WTC11 (cell line): ENCODE measurements around the gene MSANTD2. TPM values are rescaled to one million over a fixed set of nuclear protein-coding genes. Genes with fewer than 3 reads are reported as not detected.
A peak's percentile ranks its signal among the peaks of the same experiment; 100 is the strongest.

Experiments used
- ATAC-seq: fragments of 200-7000 bp; cut with Tn5 transposase; 2 replicates; pipeline ENCODE4 v1.10.0; 2021; ENCODE audit warnings: mild to moderate bottlenecking, moderate library complexity
- CTCF ChIA-PET: fragments of 300-600 bp; sonication (Branson Sonifier 250); formaldehyde crosslinking; loops from one replicate; lab custom pipeline; 2021; ENCODE audit warnings: antibody characterized with exemption; lab: Charles Lee
- POLR2A ChIA-PET: fragments of 350-600 bp; sonication (Branson Sonifier 250); formaldehyde crosslinking; loops from one replicate; lab custom pipeline; 2021; ENCODE audit warnings: antibody characterized with exemption; lab: Charles Lee
- DNase-seq: peaks from one replicate; pipeline ENCODE4 v3.0.0; 2021; ENCODE audit warnings: low spot score
- H3K27ac Mint-ChIP-seq: 2 replicates; pipeline ENCODE4 v1.8.0; 2021; ENCODE audit warnings: mixed read lengths
- H3K27me3 Mint-ChIP-seq: 2 replicates; pipeline ENCODE4 v1.8.0; 2021; ENCODE audit warnings: low read depth, mild to moderate bottlenecking, moderate library complexity, mixed read lengths
- H3K36me3 Mint-ChIP-seq: 2 replicates; pipeline ENCODE4 v1.8.0; 2021; ENCODE audit warnings: mixed read lengths
- H3K4me1 Mint-ChIP-seq: 2 replicates; pipeline ENCODE4 v1.8.0; 2022; ENCODE audit warnings: mixed read lengths
- H3K4me3 Mint-ChIP-seq: 2 replicates; pipeline ENCODE4 v1.8.0; 2021; ENCODE audit warnings: mild to moderate bottlenecking, moderate library complexity, mixed read lengths
- H3K9me3 Mint-ChIP-seq: 2 replicates; pipeline ENCODE4 v1.8.0; 2021; ENCODE audit warnings: mixed read lengths
- ATF1 ChIP-seq: sonication (generic); formaldehyde crosslinking; IDR thresholded peaks from 2 replicates; pipeline ENCODE4 v1.8.1; 2023; ENCODE audit warnings: mild to moderate bottlenecking, moderate library complexity, missing genetic modification reagents
- CREB1 ChIP-seq: sonication (generic); formaldehyde crosslinking; IDR thresholded peaks from 2 replicates; pipeline ENCODE4 v1.8.0; 2023; ENCODE audit warnings: mild to moderate bottlenecking, missing genetic modification reagents
- ELF4 ChIP-seq: sonication (generic); formaldehyde crosslinking; IDR thresholded peaks from 2 replicates; pipeline ENCODE4 v1.8.1; 2022; ENCODE audit warnings: low read depth, mild to moderate bottlenecking, moderate library complexity, missing genetic modification reagents
- ERG ChIP-seq: fragments of 250-450 bp; sonication (Bioruptor Pico); IDR thresholded peaks from 2 replicates; pipeline ENCODE4 v1.8.0; 2021; ENCODE audit warnings: mild to moderate bottlenecking
- ETV6 ChIP-seq: sonication (generic); formaldehyde crosslinking; IDR thresholded peaks from 2 replicates; pipeline ENCODE4 v1.8.1; 2022; ENCODE audit warnings: mild to moderate bottlenecking, missing genetic modification reagents
- FOXK1 ChIP-seq: sonication (generic); formaldehyde crosslinking; IDR thresholded peaks from 2 replicates; pipeline ENCODE4 v1.8.0; 2022; ENCODE audit warnings: mild to moderate bottlenecking, moderate library complexity, missing genetic modification reagents
- FOXP4 ChIP-seq: sonication (generic); formaldehyde crosslinking; IDR thresholded peaks from 2 replicates; pipeline ENCODE4 v1.8.0; 2022; ENCODE audit warnings: mild to moderate bottlenecking, missing genetic modification reagents
- GABPB1 ChIP-seq: sonication (generic); formaldehyde crosslinking; IDR thresholded peaks from 2 replicates; pipeline ENCODE4 v1.8.1; 2023; ENCODE audit warnings: mild to moderate bottlenecking, missing genetic modification reagents
- KAT7 ChIP-seq: sonication (generic); formaldehyde crosslinking; IDR thresholded peaks from 2 replicates; pipeline ENCODE4 v1.8.1; 2023; ENCODE audit warnings: missing genetic modification reagents, mild to moderate bottlenecking, borderline replicate concordance
- MAX ChIP-seq: sonication (generic); formaldehyde crosslinking; IDR thresholded peaks from 2 replicates; pipeline ENCODE4 v1.8.0; 2022; ENCODE audit warnings: mild to moderate bottlenecking, missing genetic modification reagents
- MLX ChIP-seq: sonication (generic); formaldehyde crosslinking; IDR thresholded peaks from 2 replicates; pipeline ENCODE4 v1.8.1; 2023; ENCODE audit warnings: mild to moderate bottlenecking, missing genetic modification reagents, moderate library complexity
- NFYB ChIP-seq: sonication (generic); formaldehyde crosslinking; conservative IDR thresholded peaks from 2 replicates; pipeline ENCODE4 v1.8.0; 2022; ENCODE audit warnings: low read depth, missing genetic modification reagents
- RORB ChIP-seq: fragments of 250-450 bp; sonication (Bioruptor Pico); IDR thresholded peaks from 2 replicates; pipeline ENCODE4 v1.9.0; 2021; ENCODE audit warnings: mild to moderate bottlenecking
- ZBTB43 ChIP-seq: sonication (generic); formaldehyde crosslinking; IDR thresholded peaks from 2 replicates; pipeline ENCODE4 v1.8.1; 2023; ENCODE audit warnings: mild to moderate bottlenecking, missing genetic modification reagents
- ZNF232 ChIP-seq: sonication (generic); formaldehyde crosslinking; IDR thresholded peaks from 2 replicates; pipeline ENCODE4 v1.8.0; 2022; ENCODE audit warnings: mild to moderate bottlenecking, missing genetic modification reagents
- ZNF317 ChIP-seq: sonication (generic); formaldehyde crosslinking; IDR thresholded peaks from 2 replicates; pipeline ENCODE4 v1.8.1; 2023; ENCODE audit warnings: low read depth, mild to moderate bottlenecking, moderate library complexity, missing genetic modification reagents, borderline replicate concordance
- total RNA-seq: library from RNA; stranded (reverse); gene quantifications from 3 replicates; pipeline ENCODE4 v1.2.3, GENCODE V29; 2021
- TF ChIP-seq, protein P1 (sequence below): sonication (generic); formaldehyde crosslinking; IDR thresholded peaks from 2 replicates; pipeline ENCODE4 v1.8.0; 2022; ENCODE audit warnings: mild to moderate bottlenecking, missing genetic modification reagents
- TF ChIP-seq, protein P2 (sequence below): fragments of 250-450 bp; sonication (Bioruptor Pico); IDR thresholded peaks from 2 replicates; pipeline ENCODE4 v1.9.0; 2021; ENCODE audit warnings: moderate library complexity, mild to moderate bottlenecking, inconsistent platforms, borderline replicate concordance
- TF ChIP-seq, protein P3 (sequence below): sonication (generic); formaldehyde crosslinking; IDR thresholded peaks from 2 replicates; pipeline ENCODE4 v1.8.1; 2023; ENCODE audit warnings: mild to moderate bottlenecking, missing genetic modification reagents

Gene MSANTD2
- total RNA-seq, 1 experiment from 2014 or later = 17.5 TPM

DNA sequence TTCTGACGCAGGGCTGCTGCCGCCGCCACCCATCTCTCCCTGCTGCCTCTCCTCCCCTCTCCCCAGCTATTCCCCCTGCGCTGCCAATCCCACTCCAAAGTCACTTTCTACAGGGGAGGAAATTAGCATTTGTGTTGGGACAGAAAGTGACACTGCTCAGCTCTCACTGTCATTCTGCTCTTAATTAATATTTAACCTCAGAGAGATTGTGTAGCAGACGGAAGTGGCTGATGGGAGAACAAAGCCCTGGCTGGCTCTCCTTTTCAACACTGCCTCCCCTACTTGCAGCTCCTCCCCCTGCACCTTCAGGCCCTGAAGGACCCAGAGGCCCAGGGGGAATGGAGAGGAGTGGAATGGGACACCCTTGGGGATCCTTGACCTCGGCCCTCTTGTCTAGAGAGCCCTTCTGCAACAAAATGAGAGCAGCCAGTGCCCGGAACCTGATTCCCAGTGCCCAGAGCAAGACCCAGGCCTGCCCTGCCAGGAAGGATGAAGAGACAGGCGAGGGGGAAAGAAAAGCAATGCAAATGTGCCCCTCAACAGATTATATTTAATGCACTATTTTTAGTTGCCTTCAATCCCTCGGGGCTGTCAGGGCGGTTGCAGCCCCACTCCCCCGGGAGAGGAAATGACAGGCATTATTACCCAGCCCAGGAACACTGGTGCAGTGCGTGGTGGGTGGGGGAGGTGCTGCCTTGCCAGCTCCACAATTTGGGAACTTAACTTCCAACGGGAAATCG is 75.1 kb downstream of the MSANTD2 start:
- H3K36me3 Mint-ChIP-seq = no peaks in the 10 kb centered on the region
- peaks cover 61% of the 10 kb centered on the region for H3K27me3 Mint-ChIP-seq
- H3K4me3 Mint-ChIP-seq = peak overlapping the region; percentile 27
- ATAC-seq (peak; percentile 39), DNase-seq (no peak)
- CTCF ChIA-PET = interaction anchor here (0.8 to 3.8 kb wide), 8 partner anchors 15 to 151 kb away, joined by 3 to 21 read pairs (median 4); partner anchors contain the start of genes NRGN and ROBO3
- POLR2A ChIA-PET = interaction anchor here (1.4 kb wide), 1 partner anchor 52 kb away, joined by 3 read pairs; the partner anchor contains the start of genes SIAE and SPA17
- peaks cover 54% of the 10 kb centered on the region for H3K4me1 Mint-ChIP-seq
- H3K9me3 Mint-ChIP-seq = no peaks in the 10 kb centered on the region
- no peak for TF ChIP-seq FOXK1
- TF ChIP-seq, protein P1, sequence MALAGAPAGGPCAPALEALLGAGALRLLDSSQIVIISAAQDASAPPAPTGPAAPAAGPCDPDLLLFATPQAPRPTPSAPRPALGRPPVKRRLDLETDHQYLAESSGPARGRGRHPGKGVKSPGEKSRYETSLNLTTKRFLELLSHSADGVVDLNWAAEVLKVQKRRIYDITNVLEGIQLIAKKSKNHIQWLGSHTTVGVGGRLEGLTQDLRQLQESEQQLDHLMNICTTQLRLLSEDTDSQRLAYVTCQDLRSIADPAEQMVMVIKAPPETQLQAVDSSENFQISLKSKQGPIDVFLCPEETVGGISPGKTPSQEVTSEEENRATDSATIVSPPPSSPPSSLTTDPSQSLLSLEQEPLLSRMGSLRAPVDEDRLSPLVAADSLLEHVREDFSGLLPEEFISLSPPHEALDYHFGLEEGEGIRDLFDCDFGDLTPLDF = no peak
- TF ChIP-seq ZNF232 = no peak
- no peak for TF ChIP-seq CREB1 (CRISPR knock-in tag)
- TF ChIP-seq MAX (CRISPR knock-in tag) = no peak
- no peak for TF ChIP-seq MLX
- TF ChIP-seq NFYB (CRISPR knock-in tag) = no peak
- no peak for TF ChIP-seq ATF1
- TF ChIP-seq ZBTB43 (CRISPR knock-in tag) = no peak
- TF ChIP-seq, protein P2, sequence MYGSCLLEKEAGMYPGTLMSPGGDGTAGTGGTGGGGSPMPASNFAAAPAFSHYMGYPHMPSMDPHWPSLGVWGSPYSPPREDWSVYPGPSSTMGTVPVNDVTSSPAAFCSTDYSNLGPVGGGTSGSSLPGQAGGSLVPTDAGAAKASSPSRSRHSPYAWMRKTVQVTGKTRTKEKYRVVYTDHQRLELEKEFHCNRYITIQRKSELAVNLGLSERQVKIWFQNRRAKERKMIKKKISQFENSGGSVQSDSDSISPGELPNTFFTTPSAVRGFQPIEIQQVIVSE = no peak
- TF ChIP-seq, protein P3, sequence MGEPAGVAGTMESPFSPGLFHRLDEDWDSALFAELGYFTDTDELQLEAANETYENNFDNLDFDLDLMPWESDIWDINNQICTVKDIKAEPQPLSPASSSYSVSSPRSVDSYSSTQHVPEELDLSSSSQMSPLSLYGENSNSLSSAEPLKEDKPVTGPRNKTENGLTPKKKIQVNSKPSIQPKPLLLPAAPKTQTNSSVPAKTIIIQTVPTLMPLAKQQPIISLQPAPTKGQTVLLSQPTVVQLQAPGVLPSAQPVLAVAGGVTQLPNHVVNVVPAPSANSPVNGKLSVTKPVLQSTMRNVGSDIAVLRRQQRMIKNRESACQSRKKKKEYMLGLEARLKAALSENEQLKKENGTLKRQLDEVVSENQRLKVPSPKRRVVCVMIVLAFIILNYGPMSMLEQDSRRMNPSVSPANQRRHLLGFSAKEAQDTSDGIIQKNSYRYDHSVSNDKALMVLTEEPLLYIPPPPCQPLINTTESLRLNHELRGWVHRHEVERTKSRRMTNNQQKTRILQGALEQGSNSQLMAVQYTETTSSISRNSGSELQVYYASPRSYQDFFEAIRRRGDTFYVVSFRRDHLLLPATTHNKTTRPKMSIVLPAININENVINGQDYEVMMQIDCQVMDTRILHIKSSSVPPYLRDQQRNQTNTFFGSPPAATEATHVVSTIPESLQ (CRISPR knock-in tag) = no peak
- TF ChIP-seq FOXP4 (CRISPR knock-in tag) = no peak
- no peak for TF ChIP-seq KAT7 (CRISPR knock-in tag)
- TF ChIP-seq ETV6 (CRISPR knock-in tag) = no peak
- TF ChIP-seq ERG (CRISPR knock-in tag) = no peak
- TF ChIP-seq ZNF317 = no peak
- TF ChIP-seq RORB (CRISPR knock-in tag) = no peak
- no peak for TF ChIP-seq ELF4 (CRISPR knock-in tag)
- TF ChIP-seq GABPB1 (CRISPR knock-in tag) = no peak
- TF ChIP-seq, all 79 proteins: peak for 0
- H3K27ac Mint-ChIP-seq = no peak overlapping the region
